Inferior parietal cortex (tissue), 1 donor: Measurements from ENCODE around the gene SLC35B1.

Experiments
- DNase-seq: peaks from one replicate; pipeline ENCODE4 v3.0.0-alpha.2; 2016; ENCODE audit errors: extremely low spot score

SLC35B1 gene

GRCh38 chr17:49707608-49708514, at the start of gene SLC35B1:
SLC35B1 (minus strand) TSS chr17:49707964; CDS start chr17:49707833, 131 bp downstream.
- peak; percentile 99 for DNase-seq

GRCh38 chr17:49757151-49757777, 49.5 kb upstream of the SLC35B1 start:
- DNase-seq, result no peak

- DNase-seq, result no peak
Observed at GRCh38 chr17:49756323-49757150, 48.8 kb upstream of the SLC35B1 start.

- no peak for DNase-seq
Observed at GRCh38 chr17:49755663-49756283, 48.0 kb upstream of the SLC35B1 start.

- no peak for DNase-seq
Observed at GRCh38 chr17:49753959-49754391, 46.2 kb upstream of the SLC35B1 start.

- DNase-seq, result no peak
Observed at GRCh38 chr17:49752508-49752907, 44.7 kb upstream of the SLC35B1 start.

GRCh38 chr17:49749730-49750129, 42.0 kb upstream of the SLC35B1 start:
- no peak for DNase-seq

GRCh38 chr17:49748791-49749190, 41.0 kb upstream of the SLC35B1 start:
- no peak for DNase-seq

GRCh38 chr17:49748223-49748622, 40.5 kb upstream of the SLC35B1 start:
- no peak for DNase-seq

- no peak for DNase-seq
Observed at GRCh38 chr17:49747632-49748031, 39.9 kb upstream of the SLC35B1 start.

- no peak for DNase-seq
Observed at GRCh38 chr17:49746791-49747490, 39.2 kb upstream of the SLC35B1 start.

- no peak for DNase-seq
Observed at GRCh38 chr17:49745175-49746139, 37.7 kb upstream of the SLC35B1 start.

GRCh38 chr17:49742166-49742638, 34.4 kb upstream of the SLC35B1 start:
- DNase-seq, result no peak

- no peak for DNase-seq
Observed at GRCh38 chr17:49741692-49742076, 33.9 kb upstream of the SLC35B1 start.

GRCh38 chr17:49741009-49741691, 33.4 kb upstream of the SLC35B1 start:
- DNase-seq, result no peak

- DNase-seq, result peak; percentile 56
Observed at GRCh38 chr17:49739641-49740271, 32.0 kb upstream of the SLC35B1 start.

GRCh38 chr17:49738456-49739163, 30.8 kb upstream of the SLC35B1 start:
- no peak for DNase-seq
